Astrocyte (in vitro differentiated cells and primary cell): Measurements from ENCODE around the gene SAYSD1. TPM values are rescaled to one million over a fixed set of nuclear protein-coding genes. Genes with fewer than 3 reads are reported as not detected.

ENCODE experiments used
- DNase-seq: peaks from one replicate; pipeline ENCODE4 v3.0.0-alpha.2; 2010; ENCODE audit warnings: low read depth
- FAIRE-seq: peaks from 2 replicates; lab custom pipeline; 2011; peaks lifted over from hg19 to GRCh38; lab: Jason Lieb, UNC
- H2AFZ ChIP-seq: 2 replicates; pipeline ENCODE4 v1.6.0; 2012; ENCODE audit warnings: low read depth, low read length, inconsistent platforms
- H3K27ac ChIP-seq: 2 replicates; pipeline ENCODE4 v1.5.1; 2011; ENCODE audit warnings: low read depth, low read length, inconsistent platforms
- H3K27me3 ChIP-seq: 2 replicates; pipeline ENCODE4 v1.6.0; 2011; ENCODE audit warnings: low read length, inconsistent platforms; ENCODE audit not compliant: insufficient read depth
- H3K36me3 ChIP-seq: 2 replicates; pipeline ENCODE4 v1.5.1; 2011; ENCODE audit warnings: low read length, inconsistent platforms; ENCODE audit not compliant: insufficient read depth
- H3K4me1 ChIP-seq: 2 replicates; pipeline ENCODE4 v1.5.1; 2011; ENCODE audit warnings: low read length, inconsistent platforms; ENCODE audit not compliant: insufficient read depth
- H3K4me2 ChIP-seq: 2 replicates; pipeline ENCODE4 v1.6.0; 2012; ENCODE audit warnings: low read length, inconsistent platforms
- H3K4me3 ChIP-seq: 2 replicates; pipeline ENCODE4 v1.5.1; 2011; ENCODE audit warnings: low read depth, mild to moderate bottlenecking, low read length, inconsistent platforms; ENCODE audit not compliant: insufficient read depth
- H3K79me2 ChIP-seq: 2 replicates; pipeline ENCODE4 v1.6.0; 2012; ENCODE audit warnings: mild to moderate bottlenecking, low read length, inconsistent platforms; ENCODE audit not compliant: insufficient read depth
- H3K9ac ChIP-seq: 2 replicates; pipeline ENCODE4 v1.6.0; 2012; ENCODE audit warnings: mild to moderate bottlenecking, low read length, inconsistent platforms
- H3K9me3 ChIP-seq: 2 replicates; pipeline ENCODE4 v1.5.1; 2012; ENCODE audit warnings: low read depth, mild to moderate bottlenecking, low read length, inconsistent platforms; ENCODE audit not compliant: insufficient read depth
- H4K20me1 ChIP-seq: 2 replicates; pipeline ENCODE4 v1.6.0; 2012; ENCODE audit warnings: low read length, inconsistent platforms; ENCODE audit not compliant: insufficient read depth
- H3K27ac Mint-ChIP-seq: one replicate; pipeline ENCODE4 v1.8.0; 2021; ENCODE audit warnings: mild to moderate bottlenecking, mixed read lengths; ENCODE audit not compliant: unreplicated experiment
- H3K27me3 Mint-ChIP-seq: one replicate; pipeline ENCODE4 v1.8.0; 2021; ENCODE audit warnings: low read depth, mixed read lengths; ENCODE audit not compliant: unreplicated experiment
- H3K36me3 Mint-ChIP-seq: one replicate; pipeline ENCODE4 v1.8.0; 2021; ENCODE audit warnings: low read depth, mixed read lengths; ENCODE audit not compliant: unreplicated experiment
- H3K4me1 Mint-ChIP-seq: one replicate; pipeline ENCODE4 v1.8.0; 2021; ENCODE audit warnings: low read depth, mixed read lengths; ENCODE audit not compliant: unreplicated experiment
- H3K4me3 Mint-ChIP-seq: one replicate; pipeline ENCODE4 v1.8.0; 2021; ENCODE audit warnings: mild to moderate bottlenecking, moderate library complexity, mixed read lengths; ENCODE audit not compliant: unreplicated experiment
- H3K9me3 Mint-ChIP-seq: one replicate; pipeline ENCODE4 v1.8.0; 2021; ENCODE audit warnings: mild to moderate bottlenecking, mixed read lengths; ENCODE audit not compliant: unreplicated experiment
- EZH2 ChIP-seq: IDR thresholded peaks from 2 replicates; pipeline ENCODE4 v1.6.1; 2012; ENCODE audit warnings: mild to moderate bottlenecking, low read length, inconsistent platforms; ENCODE audit not compliant: insufficient read depth
- total RNA-seq: library from RNA; stranded (reverse); gene quantifications from 2 replicates; pipeline ENCODE4 v1.2.1, GENCODE V29; 2021
- TF ChIP-seq, protein P1 (sequence below): IDR thresholded peaks from 2 replicates; pipeline ENCODE4 v1.5.1; 2011; ENCODE audit warnings: low read depth, mild to moderate bottlenecking, inconsistent platforms, low read length, moderate library complexity; ENCODE audit not compliant: insufficient read depth

The SAYSD1 gene
- total RNA-seq, 1 donor from 2014 or later: 9.4 TPM

DNA sequence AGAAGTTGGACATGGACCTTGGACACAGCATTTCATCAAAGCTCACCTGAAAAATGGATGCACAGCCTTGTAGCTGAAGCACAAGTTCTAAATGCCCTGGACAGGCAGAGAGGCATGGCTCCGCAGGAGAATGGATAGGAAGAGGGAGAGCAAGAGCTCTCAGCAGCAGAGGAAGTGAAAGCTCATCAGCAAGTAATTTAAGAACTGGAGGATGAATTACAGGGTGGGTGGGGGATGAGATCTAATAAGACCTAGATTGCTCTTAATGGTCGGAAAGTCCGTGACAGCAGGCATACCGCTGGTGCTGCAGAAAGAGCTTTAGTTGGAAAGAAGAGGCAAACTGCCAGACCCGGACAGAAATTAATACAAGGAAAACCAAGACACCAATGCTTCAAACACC is 37.3 kb upstream of the SAYSD1 start:
- no peaks in the 10 kb centered on the region for H3K36me3 Mint-ChIP-seq
- no peaks in the 10 kb centered on the region for H3K9me3 Mint-ChIP-seq
- H3K27ac ChIP-seq: no peak overlapping the region
- TF ChIP-seq, protein P1, sequence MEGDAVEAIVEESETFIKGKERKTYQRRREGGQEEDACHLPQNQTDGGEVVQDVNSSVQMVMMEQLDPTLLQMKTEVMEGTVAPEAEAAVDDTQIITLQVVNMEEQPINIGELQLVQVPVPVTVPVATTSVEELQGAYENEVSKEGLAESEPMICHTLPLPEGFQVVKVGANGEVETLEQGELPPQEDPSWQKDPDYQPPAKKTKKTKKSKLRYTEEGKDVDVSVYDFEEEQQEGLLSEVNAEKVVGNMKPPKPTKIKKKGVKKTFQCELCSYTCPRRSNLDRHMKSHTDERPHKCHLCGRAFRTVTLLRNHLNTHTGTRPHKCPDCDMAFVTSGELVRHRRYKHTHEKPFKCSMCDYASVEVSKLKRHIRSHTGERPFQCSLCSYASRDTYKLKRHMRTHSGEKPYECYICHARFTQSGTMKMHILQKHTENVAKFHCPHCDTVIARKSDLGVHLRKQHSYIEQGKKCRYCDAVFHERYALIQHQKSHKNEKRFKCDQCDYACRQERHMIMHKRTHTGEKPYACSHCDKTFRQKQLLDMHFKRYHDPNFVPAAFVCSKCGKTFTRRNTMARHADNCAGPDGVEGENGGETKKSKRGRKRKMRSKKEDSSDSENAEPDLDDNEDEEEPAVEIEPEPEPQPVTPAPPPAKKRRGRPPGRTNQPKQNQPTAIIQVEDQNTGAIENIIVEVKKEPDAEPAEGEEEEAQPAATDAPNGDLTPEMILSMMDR: no peak
- TF ChIP-seq EZH2: no peak
- H3K27me3 ChIP-seq: no peaks in the 10 kb centered on the region
- no peak overlapping the region for H2AFZ ChIP-seq
- H4K20me1 ChIP-seq: no peaks in the 10 kb centered on the region
- DNase-seq: no peak
- H3K4me2 ChIP-seq: no peak overlapping the region
- no peaks in the 10 kb centered on the region for H3K79me2 ChIP-seq
- no peaks in the 10 kb centered on the region for H3K9me3 ChIP-seq
- H3K4me3 ChIP-seq: no peak overlapping the region
- no peaks in the 10 kb centered on the region for H3K4me1 ChIP-seq
- H3K9ac ChIP-seq: no peak overlapping the region
- H3K27me3 Mint-ChIP-seq: peaks cover 33% of the 10 kb centered on the region
- no peak for FAIRE-seq
- H3K36me3 ChIP-seq: no peaks in the 10 kb centered on the region
- no peaks in the 10 kb centered on the region for H3K4me1 Mint-ChIP-seq
- no peak overlapping the region for H3K4me3 Mint-ChIP-seq
- no peak overlapping the region for H3K27ac Mint-ChIP-seq

DNA sequence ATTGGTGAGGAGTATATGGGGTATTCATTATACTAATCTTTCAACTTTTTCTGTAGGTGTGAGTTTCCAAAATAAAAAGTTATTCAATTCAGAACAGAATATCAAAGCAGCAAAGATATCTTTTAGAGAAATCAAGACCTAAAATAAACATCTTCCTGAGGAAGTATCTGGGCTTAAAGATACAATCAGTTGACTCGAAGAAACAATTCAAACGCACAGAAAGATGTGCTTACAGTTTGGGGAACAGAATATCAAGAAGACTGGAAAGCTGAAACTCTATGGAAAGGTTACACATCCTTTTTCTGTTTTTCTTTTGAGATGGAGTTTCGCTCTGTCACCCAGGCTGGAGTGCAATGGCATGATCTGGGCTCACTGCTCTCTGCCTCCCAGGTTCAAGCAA is 36.2 kb upstream of the SAYSD1 start:
- no peaks in the 10 kb centered on the region for H3K79me2 ChIP-seq
- no peak overlapping the region for H3K4me2 ChIP-seq
- no peak overlapping the region for H3K4me3 ChIP-seq
- Mint-ChIP-seq H3K9me3 (no peaks in the 10 kb centered on the region), H3K4me3 (no peak overlapping the region), H3K36me3 (no peaks in the 10 kb centered on the region), H3K27ac (no peak overlapping the region), H3K27me3 (peaks cover 36% of the 10 kb centered on the region), H3K4me1 (no peaks in the 10 kb centered on the region)
- H3K4me1 ChIP-seq: no peaks in the 10 kb centered on the region
- H3K9ac ChIP-seq: no peak overlapping the region
- no peak for FAIRE-seq
- H3K27ac ChIP-seq: no peak overlapping the region
- TF ChIP-seq, protein P1: no peak
- no peak for TF ChIP-seq EZH2
- no peak for DNase-seq
- no peaks in the 10 kb centered on the region for H4K20me1 ChIP-seq
- H3K27me3 ChIP-seq: no peaks in the 10 kb centered on the region
- no peaks in the 10 kb centered on the region for H3K36me3 ChIP-seq
- H2AFZ ChIP-seq: no peak overlapping the region
- H3K9me3 ChIP-seq: no peaks in the 10 kb centered on the region

DNA sequence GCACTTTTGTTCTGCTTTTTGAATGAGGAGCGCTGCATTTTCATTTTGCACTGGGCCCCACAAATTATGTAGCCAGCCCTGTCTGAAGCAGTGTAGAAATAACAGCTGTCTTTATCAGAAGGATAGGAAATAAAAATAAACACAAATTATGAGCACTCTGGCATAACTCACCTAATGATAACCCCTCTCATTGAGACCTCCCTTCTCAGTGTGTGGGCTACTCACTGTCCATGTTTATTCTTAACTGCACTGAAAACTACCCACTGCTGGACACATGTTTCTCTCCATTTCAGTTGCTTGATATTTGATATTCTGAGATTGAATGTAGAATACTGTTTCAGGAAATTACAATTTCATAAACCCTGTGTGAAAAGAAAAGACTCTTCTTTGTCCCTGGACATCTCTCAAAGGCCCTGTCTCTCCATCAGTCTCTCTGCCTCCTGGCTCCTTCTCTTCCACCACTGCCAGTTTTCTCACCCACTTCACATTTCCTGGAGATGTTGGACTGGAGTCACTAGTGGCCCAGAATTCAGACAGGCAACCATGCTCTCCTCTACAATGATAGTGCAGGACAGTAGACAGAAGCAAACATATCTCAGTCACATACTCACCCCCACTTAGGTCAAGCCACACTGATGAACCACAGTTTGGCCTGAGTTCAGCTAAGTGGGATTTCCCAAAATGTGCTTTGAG is 29.6 kb upstream of the SAYSD1 start:
- no peak overlapping the region for H3K4me3 ChIP-seq
- DNase-seq (no peak), FAIRE-seq (no peak)
- H3K9me3 ChIP-seq: no peaks in the 10 kb centered on the region
- H3K27ac ChIP-seq: no peak overlapping the region
- Mint-ChIP-seq H3K27ac (no peak overlapping the region), H3K36me3 (no peaks in the 10 kb centered on the region), H3K9me3 (no peaks in the 10 kb centered on the region), H3K4me1 (no peaks in the 10 kb centered on the region), H3K4me3 (no peak overlapping the region), H3K27me3 (peaks cover 46% of the 10 kb centered on the region)
- no peaks in the 10 kb centered on the region for H4K20me1 ChIP-seq
- H3K27me3 ChIP-seq: no peaks in the 10 kb centered on the region
- H3K4me1 ChIP-seq: no peaks in the 10 kb centered on the region
- H2AFZ ChIP-seq: no peak overlapping the region
- H3K36me3 ChIP-seq: no peaks in the 10 kb centered on the region
- no peak overlapping the region for H3K4me2 ChIP-seq
- no peaks in the 10 kb centered on the region for H3K79me2 ChIP-seq
- TF ChIP-seq, protein P1: no peak
- TF ChIP-seq EZH2: no peak
- H3K9ac ChIP-seq: no peak overlapping the region
